GM19239 (cell line): ENCODE data around the gene PIGW.
A peak's percentile ranks its signal among the peaks of the same experiment; 100 is the strongest.

Experiments
- DNase-seq: peaks from one replicate; pipeline ENCODE4 v3.0.0; 2011; ENCODE audit warnings: low spot score; ENCODE audit not compliant: insufficient read length
- FAIRE-seq: peaks from 2 replicates; lab custom pipeline; 2011; peaks lifted over from hg19 to GRCh38; lab: Jason Lieb, UNC

Gene PIGW

DNA sequence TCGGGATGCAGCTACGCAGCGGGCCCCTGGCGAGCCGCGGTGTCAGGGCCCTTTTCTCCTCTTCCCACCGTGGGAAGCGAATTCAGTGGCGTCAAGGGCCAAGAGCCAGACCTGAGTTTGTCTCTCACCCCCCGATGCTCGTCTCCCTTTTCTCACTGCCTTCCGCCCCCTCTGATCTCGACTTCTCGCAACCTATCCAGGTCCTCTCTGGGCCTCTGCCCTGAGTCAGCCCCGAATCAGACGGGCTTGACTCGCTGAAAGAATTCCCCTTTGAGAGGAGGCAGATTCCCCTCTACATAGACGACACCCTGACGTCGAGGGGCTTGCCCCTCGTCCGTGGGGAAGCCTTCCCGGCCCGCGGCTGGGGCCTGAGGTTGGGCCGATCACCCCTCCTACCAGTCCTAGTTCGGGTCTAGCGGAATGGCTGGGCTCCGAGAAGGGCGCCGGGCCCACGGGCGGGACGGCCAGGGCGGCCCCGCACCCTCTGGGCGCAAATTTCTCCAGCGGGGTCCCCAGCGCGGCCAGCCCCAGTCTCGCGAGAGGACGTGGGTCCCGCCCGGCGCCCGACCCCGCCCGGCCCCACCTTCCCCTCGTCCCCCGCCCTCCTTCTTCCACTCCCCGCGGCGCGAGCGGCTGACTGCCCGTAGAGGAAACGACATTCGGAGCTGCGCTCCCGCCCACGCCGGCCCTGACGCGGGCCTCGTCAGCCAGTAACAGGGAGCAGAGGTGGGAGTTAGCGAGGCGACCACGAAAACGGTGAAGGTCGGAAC is 9.7 kb downstream of the PIGW start, which contains the start of gene GGNBP2:
Gene GGNBP2, plus strand, starts transcription at position 613 of the 770 bp plus-strand sequence. CDS start 806 bp downstream, outside the sequence.
- DNase-seq (peak; percentile 65), FAIRE-seq (no peak)

DNA sequence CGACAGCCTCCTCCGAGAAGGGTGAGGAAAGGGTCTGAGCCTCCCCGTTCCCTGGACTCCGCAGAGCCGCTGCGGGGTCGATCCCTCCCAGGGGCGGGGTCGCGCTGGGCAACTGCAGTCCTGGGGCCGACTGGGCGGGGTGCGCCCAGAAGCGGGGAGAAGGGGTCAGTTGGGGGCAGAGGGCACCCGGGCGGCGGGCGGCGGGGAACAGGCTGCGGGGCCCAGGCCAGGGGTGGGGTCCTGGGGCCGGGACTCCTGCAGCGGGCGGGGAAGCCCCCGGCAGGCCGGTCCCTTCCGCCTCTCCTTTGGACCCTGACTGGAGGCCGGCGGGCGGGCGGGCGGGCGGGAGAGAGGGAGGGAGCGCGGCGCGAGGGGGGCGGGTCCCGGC is 10.3 kb downstream of the PIGW start:
- FAIRE-seq: no peak
- no peak for DNase-seq

- FAIRE-seq (no peak), DNase-seq (peak; percentile 75)
These were observed 11.0 kb downstream of the PIGW start for GRCh38 chr17:36545465-36546417.

- DNase-seq (no peak), FAIRE-seq (no peak)
These were observed 11.8 kb downstream of the PIGW start for GRCh38 chr17:36546418-36547093.

- FAIRE-seq: no peak
These were observed 13.0 kb downstream of the PIGW start for GRCh38 chr17:36547776-36548175.

DNA sequence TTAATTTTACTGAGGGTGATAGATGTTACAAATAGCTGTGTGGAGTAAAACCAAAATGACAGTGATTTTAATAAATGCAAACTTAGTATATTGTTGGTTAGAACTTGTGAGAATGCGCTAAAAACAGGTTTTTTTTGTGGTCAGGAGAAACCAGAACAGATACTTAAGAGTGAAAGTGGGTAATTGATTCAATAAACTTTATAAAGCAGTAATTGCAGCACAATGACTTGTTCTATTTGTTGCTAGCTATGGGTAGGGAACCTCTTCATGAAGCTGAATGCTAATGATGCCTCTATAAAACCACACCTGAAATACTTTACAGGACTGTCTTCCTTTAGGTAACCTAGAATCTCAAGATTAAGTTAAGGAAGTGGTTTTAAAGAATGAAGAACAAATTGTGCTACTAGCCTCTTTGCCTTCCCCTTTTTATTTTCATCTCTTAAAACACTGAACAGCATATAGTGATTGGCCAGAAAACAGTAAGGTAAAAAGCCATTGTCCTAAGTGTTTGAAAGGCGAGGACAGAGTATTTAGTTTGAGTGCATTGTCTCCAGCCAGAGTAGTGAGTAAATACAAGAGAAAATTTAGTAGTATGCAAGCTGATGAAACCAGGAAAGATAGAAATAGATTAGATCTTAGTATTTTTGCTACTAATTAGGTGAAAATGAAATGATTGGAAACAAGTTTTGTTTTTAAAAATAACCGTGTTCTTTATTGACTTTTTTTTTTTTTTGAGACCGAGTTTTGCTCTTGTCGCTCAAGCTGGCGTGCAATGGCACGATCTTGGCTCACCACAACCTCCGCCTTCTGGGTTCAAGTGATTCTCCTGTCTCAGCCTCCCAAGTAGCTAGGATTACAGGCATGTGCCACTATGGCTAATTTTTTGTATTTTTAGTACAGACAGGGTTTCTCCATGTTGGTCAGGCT is 16.0 kb downstream of the PIGW start:
- DNase-seq: no peak
- no peak for FAIRE-seq

More at GRCh38 chr17:36547776-36548175, 13.0 kb downstream of the PIGW start:
- no peak for DNase-seq

DNA sequence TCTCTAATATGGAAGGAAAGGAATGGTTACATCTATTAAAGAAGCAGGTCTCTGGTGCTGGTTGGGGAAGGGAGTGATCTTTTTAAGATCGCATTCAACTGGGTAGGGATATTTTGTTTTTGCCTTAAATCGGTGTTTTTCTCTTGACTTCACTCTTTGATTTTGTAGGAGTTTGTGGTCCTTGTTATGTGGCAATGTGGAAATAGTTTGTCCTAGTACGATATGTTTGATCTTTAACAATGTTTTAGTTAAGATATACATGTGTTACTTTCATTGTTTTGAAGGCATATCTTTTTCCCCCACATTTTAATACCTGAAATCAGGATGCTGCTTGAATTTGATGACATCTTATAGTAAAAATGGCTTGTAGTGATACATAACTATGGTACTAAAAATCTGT is 18.7 kb downstream of the PIGW start:
- DNase-seq: no peak
- no peak for FAIRE-seq

GRCh38 chr17:36566081-36566480 is 31.3 kb downstream of the PIGW start:
- no peak for FAIRE-seq
- DNase-seq: no peak

DNA sequence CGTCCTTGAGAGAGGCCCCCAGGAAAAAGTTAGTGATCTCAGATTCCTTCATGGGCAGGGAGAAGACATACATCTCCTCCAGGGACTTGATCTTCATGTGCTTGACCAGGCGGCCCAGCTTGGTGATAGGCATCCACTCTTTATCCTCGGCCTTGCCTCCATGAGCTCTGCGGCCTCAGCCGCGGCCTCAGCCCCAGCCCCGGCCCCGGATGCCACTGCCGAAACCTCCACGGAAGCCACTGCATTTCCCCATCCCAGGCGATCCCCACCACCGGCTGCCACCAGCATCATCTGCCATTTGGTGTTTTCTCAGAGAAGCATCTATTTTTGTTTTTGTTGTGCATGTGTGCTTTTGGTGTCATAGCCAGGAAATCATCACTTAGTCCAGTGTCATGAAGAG is 40.2 kb downstream of the PIGW start:
- no peak for FAIRE-seq
- no peak for DNase-seq

GRCh38 chr17:36576793-36577192 is 42.0 kb downstream of the PIGW start:
- DNase-seq (no peak), FAIRE-seq (no peak)

DNA sequence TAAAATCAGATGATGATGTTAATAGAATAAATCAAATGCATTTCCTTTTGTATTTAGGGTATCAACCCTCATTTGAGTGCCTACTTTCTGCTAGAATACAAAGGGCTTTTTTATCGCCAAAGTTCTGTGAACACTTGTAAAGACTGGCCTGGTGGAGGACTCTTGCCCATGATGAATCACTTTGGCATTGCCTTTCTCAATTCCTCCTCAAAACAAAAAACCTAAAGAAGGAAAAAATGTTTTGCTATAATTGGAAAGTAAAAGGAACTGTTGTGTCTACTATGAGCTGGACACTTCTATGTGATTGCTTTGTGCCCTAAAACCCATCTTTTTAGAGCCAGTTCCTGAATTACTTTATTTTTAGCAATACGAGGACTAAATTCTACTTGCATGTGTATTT is 43.9 kb downstream of the PIGW start:
- no peak for FAIRE-seq
- no peak for DNase-seq

DNA sequence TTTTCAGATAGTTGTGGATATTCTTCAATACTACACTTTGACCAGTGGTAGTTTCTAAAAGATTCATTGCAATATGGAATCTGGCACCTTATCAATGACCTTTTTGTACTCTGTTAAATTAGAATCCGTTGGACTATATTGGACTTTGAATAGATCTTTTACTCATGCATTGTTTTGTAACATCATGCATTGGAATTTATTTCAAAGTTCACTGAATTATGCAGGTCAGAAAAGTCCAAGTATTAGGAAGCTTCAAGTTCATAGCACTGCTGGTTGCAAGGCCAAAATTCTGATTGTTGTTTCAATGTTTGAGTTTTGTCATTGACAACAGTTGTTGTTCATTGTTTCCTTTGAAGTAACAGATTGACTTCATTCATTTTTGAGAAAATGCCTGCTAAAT is 49.0 kb downstream of the PIGW start:
- no peak for DNase-seq
- FAIRE-seq: no peak

DNA sequence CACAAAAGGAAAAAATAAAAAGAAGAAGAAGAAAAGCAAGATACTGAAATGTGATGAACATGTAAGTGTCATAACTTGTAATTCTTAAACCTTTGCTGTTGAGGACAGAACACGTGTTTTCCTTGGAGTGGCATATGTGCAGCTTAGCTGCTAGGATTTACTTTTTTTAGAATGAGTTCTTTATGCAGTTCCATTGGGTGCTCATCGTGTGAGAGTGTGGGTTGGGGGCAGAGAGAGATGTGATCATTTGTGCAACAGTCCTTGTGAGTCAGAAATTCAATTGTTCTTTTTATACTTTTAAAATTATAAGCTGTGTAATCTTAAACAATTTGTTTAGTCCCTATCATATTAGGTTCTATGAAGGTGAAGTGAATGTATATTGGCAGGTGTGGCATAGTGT is 51.4 kb downstream of the PIGW start:
- DNase-seq (no peak), FAIRE-seq (no peak)
